Colon (tissue), 2 donors: ENCODE data around the gene RUNX2.

Experiments used
- FAIRE-seq: peaks from 2 replicates; lab custom pipeline; 2012; peaks lifted over from hg19 to GRCh38; lab: Jason Lieb, UNC
- donor health status: control.
- donor health status: control.

RUNX2 gene

DNA sequence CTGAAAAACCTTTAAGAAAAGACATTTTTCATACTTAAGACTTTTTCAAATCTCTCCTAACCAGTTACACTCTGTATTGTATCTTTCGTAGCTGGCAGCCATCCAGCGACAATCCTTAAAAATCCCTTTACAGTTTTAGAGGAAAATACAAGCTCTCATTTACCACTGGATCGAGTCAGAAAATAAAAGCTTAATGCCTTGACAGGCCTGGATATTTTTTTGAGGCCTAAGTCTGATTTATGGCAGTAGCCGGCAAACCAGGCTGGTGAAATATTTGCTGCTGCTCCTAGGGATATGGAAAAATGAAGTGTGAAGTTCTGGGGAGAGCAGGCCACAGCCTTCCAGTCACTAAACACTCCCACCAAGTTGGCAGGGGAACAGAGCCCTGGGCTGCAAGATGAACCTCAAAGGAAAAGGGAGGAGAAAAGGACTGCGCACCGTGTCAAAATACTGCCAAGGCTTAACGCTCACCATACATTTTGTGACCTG lies 262.6 kb downstream of the RUNX2 start:
- no peak for FAIRE-seq

- no peak for FAIRE-seq
These were observed 263.2 kb downstream of the RUNX2 start for GRCh38 chr6:45591306-45591705.

GRCh38 chr6:45591890-45592289 lies 263.8 kb downstream of the RUNX2 start:
- no peak for FAIRE-seq

- FAIRE-seq: no peak
These were observed 264.9 kb downstream of the RUNX2 start for GRCh38 chr6:45592991-45593390.

GRCh38 chr6:45595010-45595851 lies 267.1 kb downstream of the RUNX2 start:
- no peak for FAIRE-seq

- FAIRE-seq: no peak
These were observed 269.3 kb downstream of the RUNX2 start for GRCh38 chr6:45597424-45597823.

- FAIRE-seq: no peak
These were observed 270.9 kb downstream of the RUNX2 start for GRCh38 chr6:45599053-45599452.

GRCh38 chr6:45605971-45606370 lies 277.8 kb downstream of the RUNX2 start:
- FAIRE-seq: no peak

GRCh38 chr6:45606831-45607400 lies 278.8 kb downstream of the RUNX2 start:
- no peak for FAIRE-seq

DNA sequence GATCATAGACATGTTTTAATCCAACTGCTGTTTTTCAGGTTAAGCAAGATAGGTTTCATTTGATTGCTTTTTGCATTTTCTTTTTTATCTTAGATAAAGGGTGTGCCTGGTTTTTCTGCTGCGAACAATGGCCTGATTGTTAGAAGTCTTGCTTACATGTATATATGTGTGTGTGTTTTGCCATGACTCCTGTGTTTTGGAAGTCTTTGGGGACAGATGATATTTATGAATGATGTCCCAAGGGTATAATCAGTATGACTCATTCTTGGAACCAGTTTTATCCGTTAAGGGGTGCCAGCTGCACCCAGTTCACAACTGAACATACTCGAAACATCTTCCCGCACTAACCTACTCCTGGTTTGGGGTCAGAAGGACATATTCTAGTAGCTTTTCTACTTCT lies 279.7 kb downstream of the RUNX2 start:
- no peak for FAIRE-seq

- no peak for FAIRE-seq
These were observed 280.3 kb downstream of the RUNX2 start for GRCh38 chr6:45608252-45608913.

DNA sequence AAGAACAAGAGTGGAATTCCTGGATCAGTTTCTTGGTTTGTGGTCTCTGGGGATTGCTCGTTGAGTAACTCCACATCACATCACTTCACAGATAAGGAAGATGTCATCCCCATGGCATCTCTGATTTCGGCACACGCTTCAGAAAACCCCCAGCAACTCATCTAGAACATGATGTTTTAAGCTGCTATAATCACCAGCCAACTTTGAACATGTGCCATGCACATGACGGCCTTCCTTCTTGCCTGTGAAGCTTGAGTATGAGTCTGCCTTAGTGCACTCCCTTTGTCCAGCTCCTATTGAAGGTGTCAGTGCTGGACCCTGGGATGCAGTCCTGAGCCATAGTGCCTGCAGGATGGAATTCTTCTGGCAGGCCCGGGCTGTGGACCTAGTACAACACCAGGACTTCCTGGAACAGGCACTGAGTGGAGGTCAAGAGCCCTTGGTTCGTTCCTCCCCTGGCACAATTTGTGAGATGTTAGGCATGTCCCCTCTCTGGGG lies 281.1 kb downstream of the RUNX2 start:
- FAIRE-seq: no peak

DNA sequence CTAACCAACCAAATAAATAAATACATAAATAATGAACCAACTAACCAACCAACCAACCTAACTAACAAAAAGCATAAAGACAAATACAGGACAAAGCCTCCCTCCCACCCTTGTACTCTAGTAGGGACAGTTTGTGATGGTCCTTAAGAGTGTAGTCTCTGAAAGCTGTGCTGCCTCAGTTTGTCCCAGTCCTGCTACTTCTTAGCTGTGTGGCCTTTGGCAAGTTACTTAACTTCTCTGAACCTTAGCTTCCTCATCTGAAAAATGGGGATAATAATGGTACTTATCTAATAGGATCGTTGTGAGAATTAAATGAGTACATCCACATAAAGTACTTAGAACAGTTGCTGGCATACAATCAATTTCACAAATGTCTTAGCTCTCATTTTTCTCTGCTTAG lies 282.2 kb downstream of the RUNX2 start:
- FAIRE-seq: no peak

DNA sequence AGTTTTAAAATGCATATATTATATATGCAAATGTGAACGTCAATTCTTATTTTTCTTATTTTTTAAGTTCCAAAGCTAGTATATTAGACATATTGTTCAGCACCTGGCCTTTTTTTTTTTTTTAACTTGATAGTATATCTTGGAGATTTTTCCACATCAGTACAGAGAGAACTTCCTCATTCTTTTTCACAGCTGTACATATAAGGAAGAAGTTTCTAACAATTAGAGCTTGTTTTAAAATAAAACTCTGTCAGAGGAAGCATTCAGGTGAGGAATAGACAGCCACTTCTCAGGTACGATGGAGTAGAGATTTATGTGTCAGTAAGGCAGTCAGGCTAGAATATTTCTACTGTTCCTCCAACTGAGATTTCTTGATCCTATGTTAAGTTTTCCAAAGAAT lies 282.7 kb downstream of the RUNX2 start:
- FAIRE-seq: no peak

GRCh38 chr6:45611491-45611890 lies 283.4 kb downstream of the RUNX2 start:
- no peak for FAIRE-seq

- no peak for FAIRE-seq
These were observed 285.5 kb downstream of the RUNX2 start for GRCh38 chr6:45613656-45614055.

GRCh38 chr6:45614488-45615285 lies 286.6 kb downstream of the RUNX2 start:
- FAIRE-seq: no peak

DNA sequence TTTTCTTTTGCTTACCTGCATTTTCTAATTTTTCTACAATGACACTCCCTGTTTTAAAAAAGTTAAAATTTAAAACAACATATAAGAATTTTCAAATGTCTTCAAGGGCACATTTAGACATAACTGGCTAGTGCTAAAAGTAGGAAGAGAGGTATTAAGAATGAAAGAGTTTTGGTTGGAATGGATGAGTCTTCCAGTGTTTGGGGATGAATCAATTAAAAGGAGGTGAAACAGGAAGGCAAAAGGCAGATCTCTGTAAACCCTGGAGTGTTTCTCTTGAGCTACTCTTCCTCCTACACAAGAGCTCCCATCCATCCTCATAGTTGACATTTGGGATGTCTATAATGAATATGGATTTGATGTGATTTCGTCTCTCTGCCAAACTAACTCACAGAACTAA lies 288.1 kb downstream of the RUNX2 start:
- FAIRE-seq: no peak

- FAIRE-seq: no peak
These were observed 289.3 kb downstream of the RUNX2 start for GRCh38 chr6:45617441-45617840.

DNA sequence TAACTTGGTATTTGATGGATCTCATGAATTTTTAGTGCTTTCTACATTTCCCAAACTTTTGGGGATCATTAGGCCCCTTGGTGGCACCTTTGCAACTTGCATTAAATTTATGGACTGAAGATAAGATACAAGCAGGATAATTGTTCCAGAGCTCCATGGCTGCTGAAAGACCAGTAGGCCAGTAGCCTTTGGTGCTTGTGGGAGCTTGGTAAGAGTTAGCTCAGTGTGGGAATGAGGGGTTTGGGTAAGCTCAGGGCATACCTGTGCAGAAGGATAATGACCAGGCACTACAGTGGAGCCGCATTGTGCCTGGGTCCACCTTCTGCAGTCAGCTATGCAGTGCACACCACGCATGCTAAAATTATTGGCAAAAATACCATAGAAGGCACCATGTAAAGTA lies 290.1 kb downstream of the RUNX2 start:
- FAIRE-seq: no peak

- FAIRE-seq: no peak
These were observed 291.2 kb downstream of the RUNX2 start for GRCh38 chr6:45619211-45619760.

GRCh38 chr6:45619994-45620471 lies 291.9 kb downstream of the RUNX2 start:
- FAIRE-seq: no peak
